Caki2 (cell line): Measurements from ENCODE around the gene LMO3. TPM values are rescaled to one million over a fixed set of nuclear protein-coding genes. Genes with fewer than 3 reads are reported as not detected.

Experiments
- DNase-seq: peaks from one replicate; pipeline ENCODE4 v3.0.0-alpha.2; 2015; ENCODE audit warnings: low read depth
- in situ Hi-C: cut with HindIII; loops from 2 replicates; pipeline ENCODE4 v1.10.0; 2016; ENCODE audit warnings: low sequenced_read_pairs, low pct_unique_long_range_greater_than_20kb, mixed read lengths
- total RNA-seq: library from RNA; depleted of rRNA; stranded (reverse); fragments of >200 nt; shearing (Covaris generic); gene quantifications from 2 replicates; pipeline ENCODE4 v1.2.3, GENCODE V29; 2014; ENCODE audit warnings: low replicate concordance

The LMO3 gene
- total RNA-seq, 1 experiment from 2014 or later = not detected

GRCh38 chr12:16603916-16604575 lies 1.9 kb downstream of the LMO3 start:
- DNase-seq = no peak

GRCh38 chr12:16603260-16603915 lies 2.6 kb downstream of the LMO3 start:
- in situ Hi-C loops = no loop called here
- no peak for DNase-seq

More at GRCh38 chr12:16603916-16604575, 1.9 kb downstream of the LMO3 start:
- in situ Hi-C loops = no loop called here

DNA sequence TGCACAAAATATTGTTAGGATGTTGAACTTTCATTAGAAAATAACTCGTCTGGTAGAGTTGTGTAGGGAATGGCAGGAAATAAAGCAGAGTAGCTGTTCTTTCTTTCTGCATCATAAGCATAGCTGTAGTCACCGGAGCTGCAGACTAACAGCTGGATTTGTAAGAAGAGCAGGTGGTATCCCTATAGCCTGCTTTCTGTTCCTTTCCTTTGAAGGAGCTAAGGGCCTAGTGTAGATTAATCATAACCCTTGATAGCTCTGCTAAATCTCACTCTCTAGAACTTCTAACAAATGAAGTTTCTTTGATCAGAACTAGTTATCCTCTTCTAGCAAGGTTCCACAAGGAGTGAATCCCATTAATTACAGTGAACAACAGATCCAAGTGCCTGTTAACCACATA lies 3.5 kb downstream of the LMO3 start:
- no peak for DNase-seq

GRCh38 chr12:16600525-16600924 lies 5.4 kb downstream of the LMO3 start:
- in situ Hi-C loops = no loop called here

More for the DNA sequence above, 3.5 kb downstream of the LMO3 start:
- in situ Hi-C loops = no loop called here

GRCh38 chr12:16599081-16599480 lies 6.9 kb downstream of the LMO3 start:
- DNase-seq = no peak
- in situ Hi-C loops = no loop called here

More at GRCh38 chr12:16600525-16600924, 5.4 kb downstream of the LMO3 start:
- DNase-seq = no peak

GRCh38 chr12:16594797-16595196 lies 11.2 kb downstream of the LMO3 start:
- in situ Hi-C loops = no loop called here

GRCh38 chr12:16593546-16593945 lies 12.4 kb downstream of the LMO3 start:
- DNase-seq = no peak
- in situ Hi-C loops = no loop called here

More at GRCh38 chr12:16594797-16595196, 11.2 kb downstream of the LMO3 start:
- no peak for DNase-seq

DNA sequence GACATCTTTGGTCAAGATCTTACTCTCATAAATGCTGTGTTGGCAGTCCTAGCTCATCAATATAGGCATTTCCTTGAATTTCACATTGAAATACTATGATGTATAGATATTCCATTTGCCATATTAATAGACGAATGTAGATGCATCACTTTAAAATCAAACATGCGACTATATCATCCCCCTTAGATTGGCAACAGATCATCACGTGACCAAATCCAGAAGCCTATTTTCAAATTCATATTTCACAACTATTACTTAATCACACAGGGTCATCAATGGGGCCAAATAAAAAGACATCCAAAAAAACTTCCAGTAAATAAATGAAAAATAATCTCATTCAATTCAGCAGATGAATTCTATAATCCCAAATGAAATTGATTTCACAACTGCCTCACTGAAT lies 15.3 kb downstream of the LMO3 start:
- no peak for DNase-seq
- in situ Hi-C loops = no loop called here

GRCh38 chr12:16588812-16589211 lies 17.1 kb downstream of the LMO3 start:
- in situ Hi-C loops = no loop called here
- no peak for DNase-seq

GRCh38 chr12:16587514-16587913 lies 18.4 kb downstream of the LMO3 start:
- DNase-seq = no peak
- in situ Hi-C loops = no loop called here

DNA sequence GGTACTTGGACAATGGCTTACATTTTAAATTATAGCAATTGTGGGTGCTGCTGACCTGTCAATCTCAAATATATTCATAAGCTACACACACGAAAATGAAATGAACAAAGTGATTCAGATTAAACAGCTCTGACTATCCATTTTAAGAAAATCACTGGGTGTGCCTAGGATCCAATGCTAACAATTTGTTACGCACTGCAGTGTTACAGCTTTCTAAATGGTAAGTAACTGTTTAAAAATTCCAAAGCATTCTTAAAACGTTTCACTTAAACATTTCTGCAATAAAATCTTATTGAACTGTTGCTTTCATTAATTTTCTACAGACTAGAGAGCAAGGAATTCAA lies 18.9 kb downstream of the LMO3 start:
- no peak for DNase-seq
- in situ Hi-C loops = no loop called here

DNA sequence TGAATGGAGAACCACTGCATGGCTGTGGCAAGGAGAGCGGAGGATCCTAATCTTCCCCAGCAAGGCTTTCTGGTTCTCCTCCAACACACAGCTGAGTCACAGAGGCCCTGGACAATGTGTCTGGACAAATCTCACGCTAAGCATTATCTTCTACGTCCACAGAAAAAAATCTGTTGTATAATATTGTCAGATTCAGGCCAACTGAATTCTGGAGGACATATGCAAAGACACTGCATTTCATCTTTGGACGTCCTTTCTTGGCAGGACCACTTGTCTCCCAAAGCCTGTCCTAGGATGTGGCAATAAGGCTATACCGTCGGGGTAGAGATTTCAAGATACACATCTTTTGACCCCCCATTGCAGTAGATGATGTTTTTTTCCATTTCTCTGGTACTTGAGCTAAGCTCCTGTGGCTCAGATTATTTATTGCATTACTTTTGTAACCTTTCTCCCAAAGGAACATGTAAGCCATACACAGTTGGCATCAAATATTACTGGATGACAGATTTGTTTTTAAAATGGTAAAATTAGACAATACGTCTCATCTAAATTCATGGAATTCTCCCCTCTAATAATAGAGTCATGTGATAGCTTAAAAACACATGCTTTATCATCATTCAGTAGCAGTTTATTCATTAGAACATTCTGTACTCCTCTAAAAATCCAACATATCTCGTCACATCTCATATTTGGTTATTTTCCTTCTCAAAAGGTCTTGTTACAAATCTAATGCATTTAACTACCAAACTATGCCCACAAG lies 19.4 kb downstream of the LMO3 start:
- in situ Hi-C loops = no loop called here
- DNase-seq = no peak

- no peak for DNase-seq
- in situ Hi-C loops = no loop called here
Observed at GRCh38 chr12:16585781-16586180, 20.2 kb downstream of the LMO3 start.

GRCh38 chr12:16583969-16584745 lies 21.8 kb downstream of the LMO3 start:
- DNase-seq = no peak
- in situ Hi-C loops = no loop called here

- in situ Hi-C loops = no loop called here
- no peak for DNase-seq
Observed at GRCh38 chr12:16581416-16581815, 24.5 kb downstream of the LMO3 start.

GRCh38 chr12:16579041-16579440 lies 26.9 kb downstream of the LMO3 start:
- DNase-seq = no peak
- in situ Hi-C loops = no loop called here

DNA sequence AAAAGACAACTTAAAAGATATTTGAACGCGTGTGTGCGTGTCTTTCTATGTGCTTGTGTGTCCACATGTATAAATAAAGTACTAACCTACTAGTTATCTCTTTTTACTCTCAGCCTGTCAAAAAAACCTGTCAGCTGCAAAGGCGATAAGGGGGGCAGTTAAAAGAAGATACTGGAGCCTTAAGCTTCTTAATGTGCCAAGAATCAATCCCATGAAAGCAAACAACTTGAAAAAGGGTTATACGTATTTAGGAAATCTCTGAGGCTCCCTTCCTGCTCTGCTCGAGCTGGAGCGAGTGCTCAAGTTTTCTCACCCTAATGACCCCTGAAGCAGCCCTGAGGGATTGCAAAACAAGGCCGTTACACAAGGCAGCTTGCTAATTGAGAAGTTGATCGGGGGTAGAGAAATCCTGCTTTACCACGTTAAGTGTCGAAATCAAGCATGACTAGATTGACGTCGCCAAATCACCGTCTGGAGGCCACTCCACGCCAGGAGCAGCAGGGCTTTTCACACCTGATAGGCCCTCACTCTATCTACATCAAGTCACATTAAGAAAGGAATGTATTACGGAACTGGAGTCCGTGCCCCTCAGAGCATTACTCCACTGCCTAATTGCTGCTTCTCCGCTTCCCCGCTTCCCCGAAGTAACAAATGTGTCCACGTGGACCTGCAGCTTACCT lies 32.4 kb downstream of the LMO3 start:
- DNase-seq = no peak
- in situ Hi-C loops = no loop called here

GRCh38 chr12:16568873-16569272 lies 37.1 kb downstream of the LMO3 start:
- no peak for DNase-seq
- in situ Hi-C loops = no loop called here
